GOT3 (cell line): ENCODE data around the gene KCNJ4.

Experiments
- DNase-seq: peaks from one replicate; lab custom pipeline; 2025; ENCODE audit warnings: mixed read lengths; lab: John Stamatoyannopoulos, UW

KCNJ4 gene

GRCh38 chr22:38455076-38455529 lies at the start of gene KCNJ4:
Gene KCNJ4, minus strand, starts transcription at chr22:38455199. Its CDS starts 27,067 bp downstream, at chr22:38428132.
- DNase-seq, result no peak

- DNase-seq, result no peak
Observed at GRCh38 chr22:38503021-38503420, 48.0 kb upstream of the KCNJ4 start.

GRCh38 chr22:38501797-38502672 lies 47.0 kb upstream of the KCNJ4 start:
- DNase-seq, result no peak

GRCh38 chr22:38497869-38498268 lies 42.9 kb upstream of the KCNJ4 start:
- DNase-seq, result no peak

- no peak for DNase-seq
Observed at GRCh38 chr22:38494939-38495338, 39.9 kb upstream of the KCNJ4 start.

GRCh38 chr22:38494498-38494897 lies 39.5 kb upstream of the KCNJ4 start:
- DNase-seq, result no peak

- no peak for DNase-seq
Observed at GRCh38 chr22:38491707-38492348, 36.8 kb upstream of the KCNJ4 start.

GRCh38 chr22:38490915-38491314 lies 35.9 kb upstream of the KCNJ4 start:
- DNase-seq, result no peak

- no peak for DNase-seq
Observed at GRCh38 chr22:38490475-38490874, 35.5 kb upstream of the KCNJ4 start.

- DNase-seq, result no peak
Observed at GRCh38 chr22:38489561-38490145, 34.7 kb upstream of the KCNJ4 start.

- no peak for DNase-seq
Observed at GRCh38 chr22:38489142-38489541, 34.1 kb upstream of the KCNJ4 start.

- no peak for DNase-seq
Observed at GRCh38 chr22:38487946-38488345, 32.9 kb upstream of the KCNJ4 start.

- DNase-seq, result no peak
Observed at GRCh38 chr22:38485783-38486182, 30.8 kb upstream of the KCNJ4 start.

- DNase-seq, result no peak
Observed at GRCh38 chr22:38484244-38484643, 29.2 kb upstream of the KCNJ4 start.

- no peak for DNase-seq
Observed at GRCh38 chr22:38482662-38483308, 27.8 kb upstream of the KCNJ4 start.

GRCh38 chr22:38481871-38482332 lies 26.9 kb upstream of the KCNJ4 start:
- no peak for DNase-seq

GRCh38 chr22:38481162-38481870 lies 26.3 kb upstream of the KCNJ4 start:
- no peak for DNase-seq

- no peak for DNase-seq
Observed at GRCh38 chr22:38479096-38479837, 24.3 kb upstream of the KCNJ4 start.

- DNase-seq, result no peak
Observed at GRCh38 chr22:38477585-38477984, 22.6 kb upstream of the KCNJ4 start.

GRCh38 chr22:38474003-38474607 lies 19.1 kb upstream of the KCNJ4 start:
- DNase-seq, result no peak
